Panc1 (cell line): ENCODE measurements around the gene AURKB. TPM values are rescaled to one million over a fixed set of nuclear protein-coding genes. Genes with fewer than 3 reads are reported as not detected.

ENCODE experiments used
- ATAC-seq: fragments of 200-7000 bp; cut with Tn5 transposase; 2 replicates; pipeline ENCODE4 v1.9.1; 2020; ENCODE audit warnings: mild to moderate bottlenecking, moderate library complexity
- BruUV-seq: library from RNA; stranded (reverse); fragments of 400-500 nt; replicated peaks from 2 replicates; lab custom pipeline; 2021; lab: Mats Ljungman, UMichigan
- CTCF ChIA-PET: fragments of 300-600 bp; sonication (Branson Sonifier 250); formaldehyde crosslinking; loops from one replicate; lab custom pipeline; 2022; ENCODE audit warnings: antibody characterized with exemption; lab: Charles Lee
- POLR2A ChIA-PET: fragments of 300-600 bp; sonication (Branson Sonifier 250); formaldehyde crosslinking; loops from one replicate; lab custom pipeline; 2022; ENCODE audit warnings: antibody characterized with exemption; lab: Charles Lee
- DNase-seq: peaks from one replicate; pipeline ENCODE4 v3.0.0-alpha.2; 2010; ENCODE audit warnings: low read depth, low spot score
- H3K27ac ChIP-seq: 2 replicates; pipeline ENCODE4 v1.5.1; 2011; ENCODE audit warnings: mild to moderate bottlenecking, low read length, inconsistent platforms
- H3K27me3 ChIP-seq: fragments of 200-500 bp; sonication (Bioruptor generic); 2 replicates; pipeline ENCODE4 v1.6.0; 2014; ENCODE audit warnings: low read length, inconsistent platforms; ENCODE audit not compliant: control insufficient read depth, insufficient read depth
- H3K36me3 ChIP-seq: fragments of 200-500 bp; sonication (Bioruptor generic); 2 replicates; pipeline ENCODE4 v1.5.1; 2014; ENCODE audit warnings: inconsistent platforms, mild to moderate bottlenecking, low read length, moderate library complexity; ENCODE audit not compliant: control insufficient read depth, insufficient read depth
- H3K4me1 ChIP-seq: 2 replicates; pipeline ENCODE4 v1.5.1; 2011; ENCODE audit warnings: inconsistent platforms, mild to moderate bottlenecking, low read length, moderate library complexity; ENCODE audit not compliant: control insufficient read depth, insufficient read depth
- H3K4me3 ChIP-seq, 2 experiments: 2 replicates each; pipeline ENCODE4 v1.5.1; 2011 to 2012; ENCODE audit warnings: low read depth in 2 of 2, low read length in 2 of 2, mild to moderate bottlenecking in 2 of 2, inconsistent platforms in 1 of 2, moderate library complexity in 1 of 2
- H3K9me3 ChIP-seq: fragments of 200-500 bp; sonication (Bioruptor generic); 2 replicates; pipeline ENCODE4 v1.5.1; 2014; ENCODE audit warnings: low read depth, mild to moderate bottlenecking, inconsistent platforms, low read length, moderate library complexity; ENCODE audit not compliant: control insufficient read depth, insufficient read depth
- POLR2AphosphoS5 ChIP-seq: IDR thresholded peaks from 2 replicates; pipeline ENCODE4 v1.6.1; 2012; ENCODE audit warnings: mild to moderate bottlenecking, low read depth, low read length, moderate library complexity
- SIN3A ChIP-seq: IDR thresholded peaks from 2 replicates; pipeline ENCODE4 v1.6.1; 2012; ENCODE audit warnings: low read depth, mild to moderate bottlenecking, low read length, moderate library complexity, borderline replicate concordance; ENCODE audit not compliant: insufficient read depth
- TCF7L2 ChIP-seq: IDR thresholded peaks from 2 replicates; pipeline ENCODE4 v1.6.1; 2011; ENCODE audit warnings: mild to moderate bottlenecking, low read depth, low read length, inconsistent platforms
- in situ Hi-C: cut with HindIII; loops from 2 replicates; pipeline ENCODE4 v1.10.0; 2016; ENCODE audit warnings: low sequenced_read_pairs, low pct_unique_long_range_greater_than_20kb
- intact Hi-C: fragments of 100-400 bp; cut with micrococcal nuclease; formaldehyde crosslinking; loops from one replicate; pipeline ENCODE4 v1.10.0; 2022; ENCODE audit not compliant: unreplicated experiment
- total RNA-seq: library from RNA; stranded (reverse); gene quantifications from one replicate; pipeline ENCODE4 v1.2.1, GENCODE V29; 2021; ENCODE audit not compliant: unreplicated experiment
- TF ChIP-seq, protein P1 (sequence below), 2 experiments: IDR thresholded peaks; 2 replicates each; pipeline ENCODE4 v1.6.1; 2011 to 2012; ENCODE audit warnings: low read depth in 2 of 2, control low read depth in 1 of 2, low read length in 1 of 2, mild to moderate bottlenecking in 1 of 2, moderate library complexity in 1 of 2; ENCODE audit not compliant: insufficient read depth in 1 of 2
- TF ChIP-seq, protein P2 (sequence below): fragments of 450-650 bp; IDR thresholded peaks from 2 replicates; pipeline ENCODE4 v1.5.1; 2017; ENCODE audit warnings: mild to moderate bottlenecking

Gene AURKB
- total RNA-seq, 1 experiment from 2014 or later: 85.8 TPM

DNA sequence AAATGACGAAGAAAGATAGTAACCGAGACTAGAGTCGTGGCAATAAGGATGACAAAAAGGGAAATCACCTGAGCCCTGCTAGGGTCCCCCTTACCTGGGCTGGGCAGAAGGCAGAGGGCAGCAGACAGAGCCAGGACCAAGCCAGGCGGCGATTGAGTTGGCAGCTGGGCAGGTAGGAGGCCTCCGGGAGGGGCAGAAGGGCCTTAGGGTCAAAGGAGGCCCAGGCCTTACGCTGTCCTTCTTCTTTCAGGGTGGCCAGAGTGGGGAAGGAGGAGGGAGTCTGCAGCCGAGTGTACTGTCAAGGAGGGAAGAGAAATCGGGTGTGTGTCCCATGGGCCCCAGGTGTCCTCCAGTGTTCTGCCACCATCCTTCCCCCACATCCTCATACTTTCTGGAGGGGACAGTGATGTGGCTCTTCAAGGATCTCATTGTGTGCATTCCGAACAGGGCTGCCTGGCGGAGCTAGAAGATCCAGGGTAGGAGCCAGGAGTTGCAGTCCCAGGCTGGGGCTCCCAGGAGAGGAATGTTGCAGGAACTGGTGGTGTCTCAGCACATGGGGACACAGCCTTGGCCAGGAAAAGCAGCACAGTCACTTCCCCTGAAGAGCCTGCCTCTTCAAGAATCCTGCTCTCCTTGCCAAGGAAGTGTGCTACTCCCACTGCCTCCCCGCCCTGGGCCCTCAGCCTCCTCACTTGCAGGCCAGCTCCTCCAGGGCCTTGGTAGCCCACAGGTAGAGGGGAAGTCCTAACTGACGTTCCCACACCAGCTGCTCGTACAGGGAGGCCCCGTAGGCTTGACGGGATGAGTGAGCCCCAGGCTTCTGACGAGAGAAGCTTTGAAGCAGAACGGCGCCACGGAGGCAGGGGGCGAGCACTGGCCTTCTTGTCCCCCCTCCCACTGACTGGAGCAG is 24.2 kb upstream of the AURKB start:
- no peak for TF ChIP-seq SIN3A
- TF ChIP-seq, protein P1, sequence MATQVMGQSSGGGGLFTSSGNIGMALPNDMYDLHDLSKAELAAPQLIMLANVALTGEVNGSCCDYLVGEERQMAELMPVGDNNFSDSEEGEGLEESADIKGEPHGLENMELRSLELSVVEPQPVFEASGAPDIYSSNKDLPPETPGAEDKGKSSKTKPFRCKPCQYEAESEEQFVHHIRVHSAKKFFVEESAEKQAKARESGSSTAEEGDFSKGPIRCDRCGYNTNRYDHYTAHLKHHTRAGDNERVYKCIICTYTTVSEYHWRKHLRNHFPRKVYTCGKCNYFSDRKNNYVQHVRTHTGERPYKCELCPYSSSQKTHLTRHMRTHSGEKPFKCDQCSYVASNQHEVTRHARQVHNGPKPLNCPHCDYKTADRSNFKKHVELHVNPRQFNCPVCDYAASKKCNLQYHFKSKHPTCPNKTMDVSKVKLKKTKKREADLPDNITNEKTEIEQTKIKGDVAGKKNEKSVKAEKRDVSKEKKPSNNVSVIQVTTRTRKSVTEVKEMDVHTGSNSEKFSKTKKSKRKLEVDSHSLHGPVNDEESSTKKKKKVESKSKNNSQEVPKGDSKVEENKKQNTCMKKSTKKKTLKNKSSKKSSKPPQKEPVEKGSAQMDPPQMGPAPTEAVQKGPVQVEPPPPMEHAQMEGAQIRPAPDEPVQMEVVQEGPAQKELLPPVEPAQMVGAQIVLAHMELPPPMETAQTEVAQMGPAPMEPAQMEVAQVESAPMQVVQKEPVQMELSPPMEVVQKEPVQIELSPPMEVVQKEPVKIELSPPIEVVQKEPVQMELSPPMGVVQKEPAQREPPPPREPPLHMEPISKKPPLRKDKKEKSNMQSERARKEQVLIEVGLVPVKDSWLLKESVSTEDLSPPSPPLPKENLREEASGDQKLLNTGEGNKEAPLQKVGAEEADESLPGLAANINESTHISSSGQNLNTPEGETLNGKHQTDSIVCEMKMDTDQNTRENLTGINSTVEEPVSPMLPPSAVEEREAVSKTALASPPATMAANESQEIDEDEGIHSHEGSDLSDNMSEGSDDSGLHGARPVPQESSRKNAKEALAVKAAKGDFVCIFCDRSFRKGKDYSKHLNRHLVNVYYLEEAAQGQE (IDR thresholded peaks at IDR 0.05; ENCODE audit: insufficient read depth in 1 of 2, low read depth in 2 of 2, low read length in 1 of 2): no peak
- TF ChIP-seq, protein P2, sequence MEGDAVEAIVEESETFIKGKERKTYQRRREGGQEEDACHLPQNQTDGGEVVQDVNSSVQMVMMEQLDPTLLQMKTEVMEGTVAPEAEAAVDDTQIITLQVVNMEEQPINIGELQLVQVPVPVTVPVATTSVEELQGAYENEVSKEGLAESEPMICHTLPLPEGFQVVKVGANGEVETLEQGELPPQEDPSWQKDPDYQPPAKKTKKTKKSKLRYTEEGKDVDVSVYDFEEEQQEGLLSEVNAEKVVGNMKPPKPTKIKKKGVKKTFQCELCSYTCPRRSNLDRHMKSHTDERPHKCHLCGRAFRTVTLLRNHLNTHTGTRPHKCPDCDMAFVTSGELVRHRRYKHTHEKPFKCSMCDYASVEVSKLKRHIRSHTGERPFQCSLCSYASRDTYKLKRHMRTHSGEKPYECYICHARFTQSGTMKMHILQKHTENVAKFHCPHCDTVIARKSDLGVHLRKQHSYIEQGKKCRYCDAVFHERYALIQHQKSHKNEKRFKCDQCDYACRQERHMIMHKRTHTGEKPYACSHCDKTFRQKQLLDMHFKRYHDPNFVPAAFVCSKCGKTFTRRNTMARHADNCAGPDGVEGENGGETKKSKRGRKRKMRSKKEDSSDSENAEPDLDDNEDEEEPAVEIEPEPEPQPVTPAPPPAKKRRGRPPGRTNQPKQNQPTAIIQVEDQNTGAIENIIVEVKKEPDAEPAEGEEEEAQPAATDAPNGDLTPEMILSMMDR: no peak
- no peak for TF ChIP-seq POLR2AphosphoS5
- no peak for TF ChIP-seq TCF7L2
- intact Hi-C loops: no loop called here
- in situ Hi-C loops: no loop called here
- CTCF ChIA-PET: no interaction called here
- H3K4me3 ChIP-seq: no peak overlapping the region
- DNase-seq (no peak), ATAC-seq (no peak)
- POLR2A ChIA-PET: no interaction called here
- no peaks in the 10 kb centered on the region for H3K27me3 ChIP-seq
- no peaks in the 10 kb centered on the region for H3K4me1 ChIP-seq
- H3K9me3 ChIP-seq: no peaks in the 10 kb centered on the region
- peaks cover 9% of the 10 kb centered on the region for H3K36me3 ChIP-seq
- no peak overlapping the region for H3K27ac ChIP-seq
- BruUV-seq: no TSS peak

DNA sequence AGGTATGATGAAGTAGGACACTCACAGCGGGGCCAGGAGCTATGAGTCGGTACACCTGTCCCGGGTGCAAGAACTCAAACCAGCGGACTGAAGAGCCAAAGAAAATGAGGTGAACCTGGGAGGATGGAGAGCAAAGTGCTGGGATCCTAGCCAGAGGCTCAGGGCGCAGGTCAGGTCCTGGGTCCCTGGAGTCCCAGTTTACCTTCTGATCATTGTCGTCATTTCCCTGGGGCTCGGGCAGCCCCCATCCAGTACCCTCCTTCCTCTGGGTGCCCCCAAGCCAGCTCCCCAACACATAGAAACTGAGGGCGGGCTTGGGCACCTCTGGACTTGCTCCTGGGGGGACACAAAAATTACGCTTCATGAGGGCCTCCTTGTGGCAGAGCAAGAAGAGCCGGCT is 21.3 kb upstream of the AURKB start:
- Histone ChIP-seq H3K4me1 (peaks cover 5% of the 10 kb centered on the region; the same call in 1 of the 2 replicates), H3K36me3 (peaks cover 9% of the 10 kb centered on the region), H3K9me3 (no peaks in the 10 kb centered on the region), H3K27ac (no peak overlapping the region), H3K27me3 (no peaks in the 10 kb centered on the region), H3K4me3 (no peak overlapping the region)
- intact Hi-C loops: no loop called here
- ChIA-PET POLR2A (no interaction called here), CTCF (no interaction called here)
- BruUV-seq: no TSS peak
- in situ Hi-C loops: no loop called here
- no peak for ATAC-seq
- DNase-seq: no peak
- TF ChIP-seq, protein P1 (IDR thresholded peaks at IDR 0.05; ENCODE audit: insufficient read depth in 1 of 2, low read depth in 2 of 2, low read length in 1 of 2): no peak
- no peak for TF ChIP-seq TCF7L2
- no peak for TF ChIP-seq POLR2AphosphoS5
- TF ChIP-seq SIN3A: no peak
- TF ChIP-seq, protein P2: no peak
